ENCODE results near the gene BBOF1.

DNA sequence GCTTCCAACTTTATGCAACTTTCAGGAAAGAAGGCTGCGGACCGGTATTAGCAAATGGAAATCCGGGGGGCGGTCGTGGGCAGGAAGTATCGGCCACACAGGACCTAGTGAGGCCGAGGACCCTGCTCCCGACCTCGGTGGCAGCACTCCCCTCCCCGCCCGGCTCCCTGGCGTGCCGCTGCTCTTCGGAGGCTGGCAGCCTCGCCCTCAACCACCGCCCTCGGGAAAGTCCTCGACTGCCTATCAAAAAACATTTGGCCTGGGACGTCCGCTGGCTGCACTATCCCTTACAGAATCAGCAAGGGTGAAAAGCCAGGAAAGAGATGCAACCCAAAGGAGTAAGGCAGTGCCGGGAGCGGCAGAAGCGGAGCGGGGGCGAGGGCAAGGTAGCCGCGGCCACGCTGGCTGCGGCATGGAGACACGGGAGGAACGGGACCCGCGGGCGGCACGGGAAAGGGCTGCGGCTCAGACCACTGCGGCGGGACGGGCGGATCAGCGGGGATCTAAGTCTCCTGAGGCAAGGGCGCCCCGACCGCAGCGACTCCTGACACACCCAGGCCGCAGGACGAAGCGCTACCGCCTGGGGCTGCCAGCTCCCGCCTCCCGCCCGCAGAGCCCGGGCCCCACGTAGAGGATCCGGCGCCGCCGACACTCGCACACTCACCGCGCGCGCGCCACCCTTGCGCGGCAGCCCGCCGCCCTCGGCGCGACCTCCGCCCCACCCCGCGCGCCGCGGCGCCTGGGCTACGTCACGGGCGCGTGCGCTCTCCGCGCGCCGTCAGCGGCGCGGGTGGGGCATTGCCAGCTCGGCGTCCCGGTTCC is at the start of gene BBOF1, which contains the start of gene ENTPD5:
- no peak for TF ChIP-seq POLR2A (IDR thresholded peaks at IDR 0.05)
- TF ChIP-seq, protein P1, sequence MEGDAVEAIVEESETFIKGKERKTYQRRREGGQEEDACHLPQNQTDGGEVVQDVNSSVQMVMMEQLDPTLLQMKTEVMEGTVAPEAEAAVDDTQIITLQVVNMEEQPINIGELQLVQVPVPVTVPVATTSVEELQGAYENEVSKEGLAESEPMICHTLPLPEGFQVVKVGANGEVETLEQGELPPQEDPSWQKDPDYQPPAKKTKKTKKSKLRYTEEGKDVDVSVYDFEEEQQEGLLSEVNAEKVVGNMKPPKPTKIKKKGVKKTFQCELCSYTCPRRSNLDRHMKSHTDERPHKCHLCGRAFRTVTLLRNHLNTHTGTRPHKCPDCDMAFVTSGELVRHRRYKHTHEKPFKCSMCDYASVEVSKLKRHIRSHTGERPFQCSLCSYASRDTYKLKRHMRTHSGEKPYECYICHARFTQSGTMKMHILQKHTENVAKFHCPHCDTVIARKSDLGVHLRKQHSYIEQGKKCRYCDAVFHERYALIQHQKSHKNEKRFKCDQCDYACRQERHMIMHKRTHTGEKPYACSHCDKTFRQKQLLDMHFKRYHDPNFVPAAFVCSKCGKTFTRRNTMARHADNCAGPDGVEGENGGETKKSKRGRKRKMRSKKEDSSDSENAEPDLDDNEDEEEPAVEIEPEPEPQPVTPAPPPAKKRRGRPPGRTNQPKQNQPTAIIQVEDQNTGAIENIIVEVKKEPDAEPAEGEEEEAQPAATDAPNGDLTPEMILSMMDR (IDR thresholded peaks at IDR 0.05) = no peak

Measured in stomach (tissue), 4 donors.